AG10803 (cell line): ENCODE measurements around the gene INSYN1.
"Not testable (repeated sequence)": the region's sequence is repeated elsewhere in the genome, so short reads cannot be mapped to it uniquely, and the experiment has no call there.

Experiments used
- DNase-seq: peaks from one replicate; pipeline ENCODE4 v3.0.0; 2010; ENCODE audit warnings: low read depth
- H3K4me3 ChIP-seq: 2 replicates; pipeline ENCODE4 v1.5.1; 2011; ENCODE audit warnings: mild to moderate bottlenecking, low read length, control low read depth
- TF ChIP-seq, protein P1 (sequence below): conservative IDR thresholded peaks from 2 replicates; pipeline ENCODE4 v1.5.1; 2011; ENCODE audit warnings: mild to moderate bottlenecking, low read length, control low read depth, inconsistent platforms

Gene INSYN1

DNA sequence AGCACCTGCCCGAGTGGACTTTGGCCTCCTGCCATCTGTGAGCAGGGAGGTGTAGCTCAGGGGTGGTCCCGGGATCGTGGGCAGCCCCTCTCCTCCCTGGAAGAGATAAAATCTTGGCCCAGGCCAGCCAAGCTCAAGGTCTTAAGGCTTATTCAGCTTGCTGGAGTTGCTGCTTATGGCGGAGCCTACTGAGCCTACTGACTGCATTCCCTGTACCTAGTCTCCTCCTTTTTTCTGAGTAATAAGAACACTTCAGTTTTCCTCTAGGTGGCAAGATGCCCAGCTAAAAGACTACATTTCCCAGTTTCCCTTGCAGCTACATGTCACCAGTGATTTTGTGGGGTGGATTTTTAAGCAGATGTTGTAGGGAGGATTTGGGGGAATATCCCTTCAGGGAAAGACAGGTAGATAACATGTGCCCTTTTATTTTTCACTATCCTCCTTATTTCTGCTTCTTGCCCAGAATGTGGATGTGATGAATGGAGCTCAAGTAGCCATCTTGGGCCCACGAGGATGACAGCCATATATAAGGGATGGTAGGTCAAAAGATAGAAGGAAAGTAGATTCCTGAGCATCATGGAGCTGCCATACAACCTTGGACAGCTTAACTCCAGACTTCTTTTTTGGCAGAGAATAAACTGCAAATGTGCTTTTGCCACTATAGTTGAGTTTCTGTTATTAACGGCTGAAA is 41.4 kb upstream of the INSYN1 start:
- DNase-seq, result no peak
- H3K4me3 ChIP-seq, result no peak overlapping the region
- TF ChIP-seq, protein P1, sequence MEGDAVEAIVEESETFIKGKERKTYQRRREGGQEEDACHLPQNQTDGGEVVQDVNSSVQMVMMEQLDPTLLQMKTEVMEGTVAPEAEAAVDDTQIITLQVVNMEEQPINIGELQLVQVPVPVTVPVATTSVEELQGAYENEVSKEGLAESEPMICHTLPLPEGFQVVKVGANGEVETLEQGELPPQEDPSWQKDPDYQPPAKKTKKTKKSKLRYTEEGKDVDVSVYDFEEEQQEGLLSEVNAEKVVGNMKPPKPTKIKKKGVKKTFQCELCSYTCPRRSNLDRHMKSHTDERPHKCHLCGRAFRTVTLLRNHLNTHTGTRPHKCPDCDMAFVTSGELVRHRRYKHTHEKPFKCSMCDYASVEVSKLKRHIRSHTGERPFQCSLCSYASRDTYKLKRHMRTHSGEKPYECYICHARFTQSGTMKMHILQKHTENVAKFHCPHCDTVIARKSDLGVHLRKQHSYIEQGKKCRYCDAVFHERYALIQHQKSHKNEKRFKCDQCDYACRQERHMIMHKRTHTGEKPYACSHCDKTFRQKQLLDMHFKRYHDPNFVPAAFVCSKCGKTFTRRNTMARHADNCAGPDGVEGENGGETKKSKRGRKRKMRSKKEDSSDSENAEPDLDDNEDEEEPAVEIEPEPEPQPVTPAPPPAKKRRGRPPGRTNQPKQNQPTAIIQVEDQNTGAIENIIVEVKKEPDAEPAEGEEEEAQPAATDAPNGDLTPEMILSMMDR, result no peak

DNA sequence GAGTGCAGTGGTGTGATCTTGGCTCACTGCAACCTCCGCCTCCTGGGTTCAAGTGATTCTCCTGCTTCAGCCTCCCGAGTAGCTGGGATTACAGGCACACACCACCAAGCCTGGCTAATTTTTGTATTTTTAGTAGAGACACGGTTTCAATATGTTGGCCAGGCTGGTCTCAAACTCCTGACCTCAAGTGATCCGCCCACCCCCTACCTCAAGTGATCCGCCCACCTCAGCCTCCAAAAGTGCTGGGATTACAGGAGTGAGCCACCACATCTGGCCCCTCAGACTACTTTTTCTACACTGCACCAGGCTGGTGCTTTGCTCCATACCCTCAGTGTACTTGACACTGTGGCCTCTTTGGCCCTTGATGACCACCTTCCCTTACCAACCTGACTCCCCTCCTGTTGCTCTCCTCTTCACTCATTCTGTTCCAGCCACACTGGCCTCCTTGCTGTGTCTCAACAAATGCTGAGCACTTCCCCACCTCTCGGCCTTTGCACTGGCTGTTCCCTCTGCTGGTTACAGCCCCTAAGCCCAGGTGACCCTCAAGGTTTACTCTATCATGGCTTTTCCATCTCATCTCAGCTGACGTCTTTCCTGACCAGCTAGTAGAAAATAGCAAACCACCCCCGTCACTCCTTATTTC is 39.9 kb upstream of the INSYN1 start:
- not testable (repeated sequence) for H3K4me3 ChIP-seq, DNase-seq

DNA sequence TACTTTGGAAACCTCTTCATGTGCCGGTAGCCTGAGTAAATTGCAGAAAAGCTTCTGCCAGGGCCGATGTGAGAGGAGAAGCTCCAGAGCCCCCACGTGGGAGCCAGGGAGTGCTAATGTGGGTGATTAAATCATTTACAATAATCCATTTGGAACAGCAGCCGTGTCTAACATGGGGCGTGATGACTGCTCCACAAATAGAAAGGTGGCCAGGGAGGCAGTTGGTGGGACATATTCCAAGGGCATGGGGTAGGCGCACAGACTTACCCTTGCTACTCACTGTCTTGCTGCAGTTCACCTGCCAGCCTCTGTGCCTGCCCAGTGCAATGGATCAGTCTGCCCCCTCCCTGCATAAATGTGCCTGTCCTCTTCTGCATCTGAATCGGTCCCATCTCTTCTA is 39.3 kb upstream of the INSYN1 start:
- H3K4me3 ChIP-seq, result no peak overlapping the region
- DNase-seq, result no peak
- TF ChIP-seq, protein P1, result no peak

DNA sequence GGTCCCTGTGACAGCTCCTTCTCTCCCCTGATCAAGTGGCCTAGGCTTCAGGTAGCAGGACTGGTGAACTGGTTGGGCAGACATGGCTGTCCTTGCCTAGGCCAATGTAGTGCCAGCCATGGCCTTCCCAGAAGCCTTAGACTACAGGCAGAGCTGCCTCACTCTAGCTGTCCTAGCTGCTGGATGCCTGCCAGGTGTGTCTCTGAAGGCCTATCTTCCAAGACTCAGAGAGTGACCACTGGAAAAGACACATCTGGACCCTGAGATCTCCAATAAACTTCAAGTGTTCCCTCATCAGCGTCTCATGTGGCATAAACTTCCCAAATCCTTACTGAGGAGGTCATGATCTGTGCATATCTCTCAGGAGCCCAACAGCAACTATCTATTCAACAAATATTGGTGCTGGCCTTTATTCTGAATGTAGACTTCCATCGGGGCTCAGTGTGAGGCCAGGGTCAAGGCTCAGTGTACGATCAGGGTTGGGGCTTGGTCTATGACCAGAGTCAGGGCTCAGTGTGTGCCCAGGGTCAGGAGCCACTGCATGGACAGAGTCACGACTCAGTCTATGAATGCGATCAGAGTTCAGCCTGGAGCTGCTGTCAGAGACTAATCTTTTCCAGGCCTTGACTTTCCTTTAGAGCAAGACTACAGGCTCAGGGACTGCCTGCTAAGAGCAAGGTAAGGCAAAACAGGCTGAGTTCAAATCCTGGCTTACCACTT is 36.5 kb upstream of the INSYN1 start:
- H3K4me3 ChIP-seq, result no peak overlapping the region
- TF ChIP-seq, protein P1, result no peak
- DNase-seq, result no peak

DNA sequence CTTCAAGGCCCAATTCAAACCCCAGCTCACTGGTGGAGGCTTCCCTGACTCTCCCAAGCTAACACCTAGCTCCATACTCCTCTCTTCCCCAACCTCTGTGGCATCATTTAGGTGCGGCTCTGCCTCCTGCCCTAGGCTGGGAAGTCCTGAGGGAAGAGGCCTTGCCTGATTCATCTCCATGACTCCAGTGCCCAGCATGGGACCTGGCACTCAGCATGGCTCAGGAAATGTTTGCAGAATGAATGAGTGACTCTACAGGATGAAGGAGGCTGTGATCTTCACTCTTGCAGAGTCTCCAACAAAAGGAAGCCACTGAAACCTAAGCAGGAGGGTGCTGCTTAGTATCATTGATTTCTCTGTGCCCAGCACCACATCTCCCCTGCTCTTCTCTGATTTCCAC is 34.5 kb upstream of the INSYN1 start:
- TF ChIP-seq, protein P1, result no peak
- H3K4me3 ChIP-seq, result no peak overlapping the region
- DNase-seq, result no peak

DNA sequence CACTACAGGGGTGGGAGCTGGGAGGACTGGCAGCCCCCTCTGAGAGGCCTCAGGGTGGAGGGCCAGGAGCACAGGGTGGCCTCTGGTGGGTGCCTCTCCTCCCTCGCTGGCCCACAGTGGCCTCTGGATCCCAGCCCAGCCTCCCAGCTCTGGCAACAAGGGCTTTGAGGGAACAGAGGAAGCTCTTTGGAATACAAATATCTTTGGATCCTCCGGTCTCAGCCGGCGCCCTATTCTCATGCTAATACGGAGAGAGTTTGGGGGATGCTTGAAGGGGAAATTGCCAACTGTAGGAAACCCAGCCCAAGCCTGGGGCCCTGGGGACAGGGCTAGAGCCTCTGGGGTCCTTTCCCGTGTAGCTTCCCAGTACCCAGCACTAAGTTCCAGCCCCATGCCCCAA is 33.4 kb upstream of the INSYN1 start:
- no peak overlapping the region for H3K4me3 ChIP-seq
- no peak for DNase-seq
- TF ChIP-seq, protein P1, result no peak

DNA sequence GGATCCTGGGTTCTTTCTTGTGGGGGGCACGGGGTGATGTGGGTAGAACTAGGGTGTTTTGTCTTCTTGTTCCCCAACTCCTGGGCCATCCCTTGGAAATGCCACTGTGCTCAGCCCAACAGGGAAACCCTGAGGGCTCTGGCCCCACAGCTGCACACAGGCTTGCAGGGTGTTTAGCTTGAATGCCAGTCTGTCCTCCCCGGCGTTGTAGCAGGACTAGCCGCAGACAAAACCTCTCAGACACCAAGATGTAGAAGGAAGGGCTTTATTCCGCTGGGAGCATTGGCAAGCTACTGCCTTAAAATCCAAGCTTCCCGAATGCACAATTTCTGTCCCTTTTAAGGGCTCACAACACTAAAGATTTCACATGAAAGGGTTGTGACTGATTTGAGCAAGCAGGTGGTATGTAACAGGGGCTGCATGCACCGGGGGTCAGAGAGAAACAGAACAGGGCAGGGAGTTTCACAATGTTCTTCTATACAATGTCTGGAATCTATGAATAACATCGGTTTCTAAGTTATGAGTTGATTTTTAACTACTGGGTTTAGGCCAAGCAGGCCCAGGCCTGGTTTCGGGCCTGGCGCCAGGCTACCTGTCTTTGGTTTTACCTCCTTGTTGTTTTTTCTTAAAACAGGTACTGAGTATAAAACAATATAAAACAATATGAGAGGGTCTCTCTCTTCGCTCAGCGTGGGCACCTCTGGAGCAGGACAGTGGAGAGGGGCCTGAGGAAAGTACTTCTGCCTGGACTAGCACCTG is 32.3 kb upstream of the INSYN1 start:
- DNase-seq, H3K4me3 ChIP-seq: not testable (repeated sequence)
